Endometrium (tissue), 2 donors: ENCODE results near the gene SUPT20HL1.
"Not testable (repeated sequence)": the region's sequence is repeated elsewhere in the genome, so short reads cannot be mapped to it uniquely, and the experiment has no call there.

Experiments used
- FAIRE-seq: peaks from 2 replicates; lab custom pipeline; 2012; peaks lifted over from hg19 to GRCh38; lab: Jason Lieb, UNC
- donor health status: control.
- donor health status: control.

Gene SUPT20HL1

DNA sequence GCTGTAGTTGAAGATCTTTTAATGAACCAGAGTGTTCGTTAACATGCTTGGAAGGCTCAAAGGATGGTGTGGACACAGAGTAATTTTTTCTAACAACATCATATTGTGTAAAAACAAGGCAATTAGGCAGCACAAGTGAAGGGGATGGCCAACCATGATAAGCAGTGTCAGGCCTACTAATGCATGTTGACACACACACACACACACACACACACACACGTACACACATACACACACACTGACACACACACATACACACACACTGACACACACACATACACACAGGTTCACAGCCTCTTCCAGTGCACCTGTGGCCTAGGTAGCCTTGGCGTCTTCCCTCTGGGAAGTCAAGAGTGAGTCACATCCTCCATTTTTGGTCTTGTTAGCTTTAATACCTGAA lies at the start of gene SUPT20HL1:
Gene SUPT20HL1, plus strand, starts transcription at position 368 of the 400 bp plus-strand sequence. CDS start 2,122 bp downstream, outside the sequence.
- FAIRE-seq = no peak

- not testable (repeated sequence) for FAIRE-seq
These were observed 49.5 kb upstream of the SUPT20HL1 start for GRCh38 chrX:24310916-24311315.

- FAIRE-seq = not testable (repeated sequence)
These were observed 48.8 kb upstream of the SUPT20HL1 start for GRCh38 chrX:24311507-24312248.

GRCh38 chrX:24312249-24312607 lies 48.2 kb upstream of the SUPT20HL1 start:
- FAIRE-seq = not testable (repeated sequence)

GRCh38 chrX:24314019-24314635 lies 46.3 kb upstream of the SUPT20HL1 start, which contains the start of gene SUPT20HL2:
TSS of gene SUPT20HL2 (minus strand) at chrX:24314069. CDS start at chrX:24313315, 754 bp downstream.
- FAIRE-seq = no peak

DNA sequence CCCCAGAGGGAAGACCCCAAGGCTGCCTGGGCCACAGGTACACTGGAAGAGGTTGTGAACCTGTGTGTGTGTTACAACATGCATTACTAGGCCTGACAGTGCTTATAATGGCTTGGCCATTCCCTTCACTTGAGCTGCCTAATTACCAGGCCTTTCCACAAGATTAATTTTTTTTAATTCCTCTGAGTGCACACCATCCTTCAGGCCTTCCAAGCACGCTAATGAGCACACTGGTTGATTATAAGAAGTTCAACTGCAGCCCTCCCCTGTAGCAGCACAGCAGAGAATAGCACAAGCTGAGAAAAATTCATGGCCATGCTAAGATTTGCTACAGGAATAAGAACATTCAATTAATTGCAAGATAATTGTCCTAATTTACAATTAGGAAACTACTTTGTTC lies 44.3 kb upstream of the SUPT20HL1 start:
- no peak for FAIRE-seq

GRCh38 chrX:24317567-24317966 lies 42.9 kb upstream of the SUPT20HL1 start:
- FAIRE-seq = no peak

DNA sequence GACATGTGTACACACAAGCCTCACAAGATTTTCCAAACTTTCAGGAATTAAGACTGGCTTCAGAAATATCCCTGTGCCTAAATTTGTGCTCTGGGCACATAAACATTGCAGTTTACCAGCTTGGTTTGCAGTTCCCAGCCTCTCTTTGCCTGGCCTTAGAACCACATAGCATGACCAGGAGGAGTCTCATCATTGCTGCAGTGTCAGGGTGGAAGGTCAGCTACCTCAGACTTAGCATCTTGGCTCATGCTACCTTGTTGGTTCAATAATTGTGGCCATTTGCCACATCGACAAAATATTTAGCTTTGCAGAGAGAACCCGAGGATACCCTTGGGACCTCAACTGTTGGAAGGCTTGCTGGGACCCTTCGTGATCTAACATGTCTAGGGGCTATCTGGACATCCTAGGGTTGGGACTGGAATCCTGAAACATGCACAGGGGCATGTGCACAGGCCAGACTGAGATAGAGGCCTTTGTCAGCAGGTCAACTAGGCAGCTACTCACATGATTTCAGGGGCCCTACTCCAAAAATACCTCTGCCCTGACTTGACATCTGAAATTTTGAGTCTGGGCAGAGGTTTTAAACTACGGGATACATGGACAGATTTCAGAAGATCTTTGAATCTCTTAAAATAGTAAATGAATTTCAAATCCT lies 38.6 kb upstream of the SUPT20HL1 start:
- FAIRE-seq = no peak

- FAIRE-seq = no peak
These were observed 35.2 kb upstream of the SUPT20HL1 start for GRCh38 chrX:24325231-24325630.

DNA sequence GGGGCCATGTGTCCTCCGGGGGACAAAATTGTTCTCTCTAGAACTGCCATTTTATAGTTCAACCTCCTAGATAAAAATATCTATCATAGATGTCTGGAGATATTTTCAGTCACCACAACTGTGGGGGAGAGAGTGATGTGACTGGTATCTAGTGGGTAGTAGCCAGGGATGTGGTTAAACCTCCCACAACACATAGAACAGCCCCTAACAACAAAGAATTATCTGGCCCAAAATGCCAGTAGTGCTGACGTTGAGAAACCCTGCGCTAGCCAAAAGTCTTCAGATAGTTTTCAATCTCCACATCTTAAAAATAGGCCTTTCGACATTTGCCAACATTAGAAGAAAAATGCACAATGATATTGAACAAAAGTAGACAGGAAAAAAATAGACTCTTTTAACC lies 27.6 kb upstream of the SUPT20HL1 start:
- no peak for FAIRE-seq

DNA sequence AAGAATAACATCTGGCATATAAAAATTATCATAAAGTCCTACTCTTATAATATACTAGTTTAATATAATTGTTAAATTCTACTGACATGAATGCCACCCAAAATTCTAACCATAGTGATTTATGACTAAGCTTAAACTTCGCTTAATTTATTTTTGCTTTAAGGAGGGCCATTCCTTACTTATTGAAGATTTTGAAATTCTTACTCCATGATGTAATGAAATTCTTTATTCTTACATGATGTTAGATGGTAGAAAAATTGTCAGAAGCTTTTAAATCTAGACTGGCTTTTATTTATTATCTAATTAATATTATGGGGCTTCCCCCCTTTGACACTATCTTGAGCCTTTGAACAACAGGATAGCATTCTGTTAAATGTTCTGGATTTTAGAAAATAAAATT lies 27.1 kb upstream of the SUPT20HL1 start:
- FAIRE-seq = no peak

GRCh38 chrX:24334461-24334860 lies 26.0 kb upstream of the SUPT20HL1 start:
- no peak for FAIRE-seq

- FAIRE-seq = no peak
These were observed 24.6 kb upstream of the SUPT20HL1 start for GRCh38 chrX:24335871-24336270.

- FAIRE-seq = no peak
These were observed 20.5 kb upstream of the SUPT20HL1 start for GRCh38 chrX:24339911-24340310.

GRCh38 chrX:24340501-24340900 lies 19.9 kb upstream of the SUPT20HL1 start:
- no peak for FAIRE-seq

DNA sequence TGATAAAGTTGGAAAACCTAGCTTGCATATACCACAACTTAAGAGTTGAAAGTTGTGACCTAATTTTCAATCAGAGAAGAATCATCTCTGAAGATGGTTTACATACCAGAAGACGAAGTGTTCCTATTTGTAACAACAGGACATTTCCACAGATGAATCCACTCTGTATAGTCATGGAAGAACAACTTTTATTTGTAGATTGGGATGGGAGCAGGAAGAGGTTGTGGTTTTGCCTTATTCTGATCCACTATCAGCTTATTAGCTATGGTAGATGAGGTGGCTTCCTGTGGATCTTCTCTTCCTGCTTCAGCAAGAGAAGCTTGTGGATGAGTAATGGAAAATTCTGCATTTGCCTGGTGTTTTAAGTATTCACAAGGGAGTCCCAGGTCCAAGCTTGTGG lies 18.6 kb upstream of the SUPT20HL1 start:
- FAIRE-seq = no peak

DNA sequence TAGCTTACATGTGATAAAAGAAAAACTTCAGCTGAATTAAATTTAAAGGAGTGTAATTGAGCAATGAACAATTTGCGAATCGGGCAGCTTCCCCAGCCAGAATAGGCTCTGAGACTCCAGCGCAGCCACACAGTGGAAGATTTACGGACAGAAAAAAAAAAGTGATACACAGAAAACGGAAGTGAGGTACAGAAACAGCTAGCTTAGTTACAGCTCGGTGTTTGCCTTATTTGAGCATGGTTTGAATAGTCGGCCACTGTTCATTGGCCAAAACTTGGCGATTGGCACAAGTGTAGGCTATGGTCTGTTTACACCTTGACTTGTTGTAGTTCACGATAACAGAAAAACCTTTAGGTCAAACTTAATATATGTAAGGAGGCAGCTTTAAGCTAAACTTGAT lies 16.7 kb upstream of the SUPT20HL1 start:
- FAIRE-seq = no peak

DNA sequence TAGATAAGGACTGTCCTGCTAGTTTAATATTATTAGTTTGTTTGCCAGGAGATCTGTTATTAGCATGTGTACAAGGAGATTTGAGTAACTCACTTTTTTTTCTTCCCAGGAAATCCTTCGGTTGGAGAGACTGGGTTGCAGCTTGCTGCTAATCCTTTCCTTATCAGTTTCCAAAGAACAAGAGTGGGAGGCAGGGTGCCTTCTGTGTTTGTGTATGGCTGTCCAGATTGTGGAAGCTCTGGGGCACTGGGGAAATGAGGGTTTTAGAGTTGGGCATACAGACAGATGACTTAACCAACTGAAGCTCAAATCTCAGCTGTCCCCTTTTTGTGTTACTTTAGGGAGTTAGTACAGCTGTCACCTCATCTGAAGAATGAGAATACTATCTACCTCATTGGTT lies 12.6 kb upstream of the SUPT20HL1 start:
- FAIRE-seq = no peak

DNA sequence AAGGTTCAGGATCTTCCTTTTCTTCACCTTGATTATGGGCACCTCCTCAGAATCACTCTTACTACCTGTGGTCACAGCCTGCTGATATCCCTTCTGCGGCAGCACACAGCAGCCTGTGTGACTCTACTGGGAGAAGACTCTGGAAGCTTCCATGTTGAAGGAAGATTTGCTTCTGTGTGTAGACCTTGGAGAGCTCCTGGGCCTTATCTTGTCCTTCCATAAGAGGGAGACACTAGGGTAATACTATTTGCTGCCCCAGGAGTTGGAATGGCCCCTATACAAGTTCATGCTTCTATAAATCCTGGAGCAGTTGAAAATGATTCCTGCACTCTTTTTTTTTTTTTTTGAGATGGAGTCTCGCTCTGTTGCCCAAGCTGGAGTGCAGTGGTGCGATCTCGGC lies 10.2 kb upstream of the SUPT20HL1 start:
- no peak for FAIRE-seq

- FAIRE-seq = no peak
These were observed 5.3 kb upstream of the SUPT20HL1 start for GRCh38 chrX:24355095-24355494.

DNA sequence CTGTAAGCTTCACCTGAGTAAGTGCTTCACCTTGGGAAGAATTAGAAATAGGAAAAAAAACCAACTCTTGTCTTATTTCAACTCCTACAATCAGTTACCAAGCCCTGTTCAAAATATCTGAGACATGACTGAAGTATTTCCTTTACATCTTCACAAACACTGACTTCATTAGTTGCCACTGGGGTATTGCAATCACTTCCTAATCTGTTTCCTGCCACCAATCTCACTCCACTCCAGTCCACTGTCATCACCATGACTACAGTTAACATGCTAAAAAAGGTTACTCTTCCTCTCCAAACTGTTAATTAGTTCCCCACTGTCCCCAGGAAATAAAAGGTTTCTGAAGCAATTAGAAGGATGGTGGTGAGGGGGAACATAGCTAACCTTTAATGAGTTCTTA lies 3.3 kb upstream of the SUPT20HL1 start:
- no peak for FAIRE-seq

DNA sequence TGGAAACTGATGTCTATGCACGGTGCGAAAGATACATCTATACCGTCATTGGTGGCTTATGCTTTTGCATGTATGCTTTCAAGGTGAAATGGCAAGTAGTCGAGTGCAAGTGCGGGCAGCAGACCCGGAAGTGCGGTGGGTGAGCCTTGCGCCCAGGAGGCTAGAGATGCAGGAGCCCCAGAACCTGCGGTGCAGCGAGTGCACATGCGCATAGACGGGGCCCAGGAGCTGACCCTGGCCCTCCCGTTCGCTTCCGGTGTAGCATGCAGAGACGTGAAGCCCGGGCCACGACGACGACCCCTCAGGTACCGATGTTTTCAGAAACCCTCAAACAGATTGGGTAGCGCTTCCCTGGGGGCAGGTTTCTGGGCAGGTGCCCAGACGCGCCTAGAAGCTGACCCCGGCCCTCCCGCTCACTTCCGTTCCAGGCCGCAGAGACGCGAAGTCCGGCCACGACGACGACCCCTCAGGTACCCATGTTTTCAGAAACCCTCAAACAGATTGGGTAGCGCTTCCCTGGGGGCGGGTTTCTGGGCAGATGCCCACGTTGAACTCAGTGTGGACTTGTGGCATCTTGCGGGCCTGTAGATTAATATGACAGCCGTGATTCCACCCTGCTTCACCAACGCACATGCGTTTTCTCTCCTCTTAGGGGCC lies 1.8 kb downstream of the SUPT20HL1 start:
- FAIRE-seq = not testable (repeated sequence)
